Peyer's patch (tissue), 4 donors: ENCODE data around the gene IFT172. TPM values are rescaled to one million over a fixed set of nuclear protein-coding genes. Genes with fewer than 3 reads are reported as not detected.

ENCODE experiments used
- DNase-seq, 3 donors: peaks; one replicate each; pipeline ENCODE4 v3.0.0-alpha.2; 2017 to 2019
- H3K27ac ChIP-seq, 4 donors: fragments of 200-600 bp; sonication (generic); one replicate each; pipeline ENCODE4 v1.5.1; 2016 to 2019
- H3K27me3 ChIP-seq, 2 donors: fragments of 200-600 bp; sonication (generic); one replicate each; pipeline ENCODE4 v1.5.1; 2019
- H3K36me3 ChIP-seq, 3 donors: fragments of 200-600 bp; sonication (generic); one replicate each; pipeline ENCODE4 v1.5.1; 2016 to 2019
- H3K4me1 ChIP-seq, 4 donors: fragments of 200-600 bp; sonication (generic); one replicate each; pipeline ENCODE4 v1.5.1; 2016 to 2019
- H3K4me3 ChIP-seq, 4 donors: fragments of 200-600 bp; sonication (generic); 1 replicate in 3 of 4; 2 replicates in 1 of 4; pipeline ENCODE4 v1.5.1; 2016 to 2019; ENCODE audit warnings: mild to moderate bottlenecking in 1 of 4
- H3K9me3 ChIP-seq, 4 donors: fragments of 200-600 bp; sonication (generic); one replicate each; pipeline ENCODE4 v1.5.1; 2016 to 2019; ENCODE audit warnings: mild to moderate bottlenecking in 1 of 4
- CTCF ChIP-seq, 6 experiments: fragments of 450-650 bp in 4 of 6; fragments of 200-600 bp in 2 of 6; sonication (generic) in 1 of 6; IDR thresholded peaks; one replicate each; pipeline ENCODE4 v1.5.1; 2017 to 2019; ENCODE audit warnings: antibody characterized with exemption in 6 of 6, mild to moderate bottlenecking in 3 of 6, moderate library complexity in 1 of 6
- POLR2A ChIP-seq, 2 donors: fragments of 450-650 bp; IDR thresholded peaks; one replicate each; pipeline ENCODE4 v1.5.1; 2017; ENCODE audit warnings: antibody characterized with exemption in 2 of 2, mild to moderate bottlenecking in 2 of 2, moderate library complexity in 2 of 2
- total RNA-seq, 4 donors: library from RNA; depleted of rRNA; stranded (reverse); fragments of >200 nt; gene quantifications; one replicate each; pipeline ENCODE4 v1.1.0, GENCODE V29; 2016

Gene IFT172
- total RNA-seq, 4 donors from 2014 or later = 38.8 to 86.5 (median 65.3) TPM

DNA sequence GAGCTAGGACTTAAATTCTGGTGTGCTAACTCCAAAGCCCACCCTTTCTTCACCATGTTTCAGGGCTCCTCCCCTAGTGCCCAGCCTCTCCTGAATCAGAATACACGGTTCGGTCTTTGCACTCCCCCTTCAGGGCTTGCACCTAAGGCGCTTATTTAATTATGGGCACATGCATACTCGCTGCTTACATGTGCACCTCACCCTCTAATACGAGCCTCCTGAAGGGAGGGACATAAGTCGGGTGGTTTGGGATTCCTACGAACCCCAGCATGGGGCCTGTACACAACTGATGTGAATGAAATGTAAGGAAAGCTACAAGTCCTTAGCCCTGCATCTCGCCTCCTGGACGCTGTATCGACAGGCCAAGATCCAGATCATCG is 435 bp downstream of the IFT172 start:
- Histone ChIP-seq H3K27ac (peak overlapping the region; percentile 45 to 80 (median 66)), H3K4me1 (peaks cover 0 to 10% (median 7%) of the 10 kb centered on the region in 4 donors), H3K27me3 (no peaks in the 10 kb centered on the region), H3K4me3 (peak overlapping the region; percentile 42 to 53 (median 50)), H3K36me3 (peaks cover 0 to 5% (median 0%) of the 10 kb centered on the region in 3 donors), H3K9me3 (no peaks in the 10 kb centered on the region)
- no peak for TF ChIP-seq CTCF (IDR thresholded peaks at IDR 0.05)
- TF ChIP-seq POLR2A (IDR thresholded peaks at IDR 0.05) = no peak
- DNase-seq = peak in 1 of 3 donors; percentile 50

DNA sequence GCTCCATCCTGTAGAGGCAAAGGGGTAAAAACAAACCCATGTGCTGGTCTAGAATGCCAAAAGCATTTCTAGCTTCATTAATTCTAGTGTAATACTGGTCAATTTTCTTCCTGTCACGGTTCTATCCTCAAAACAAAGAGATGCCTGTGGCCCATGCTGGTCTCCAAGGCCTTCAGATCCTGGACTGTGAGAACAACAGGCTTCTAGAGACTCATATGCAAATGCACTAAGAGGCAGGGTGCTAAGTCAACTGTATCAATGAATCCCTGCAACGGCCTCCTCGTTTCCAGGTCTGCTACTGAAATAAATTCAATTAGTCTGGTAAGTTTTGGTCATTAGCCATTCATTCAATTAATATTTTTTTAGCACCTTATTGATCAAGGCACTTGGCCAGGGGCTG is 4.0 kb downstream of the IFT172 start:
- H3K27ac ChIP-seq = no peak overlapping the region
- H3K27me3 ChIP-seq = no peaks in the 10 kb centered on the region
- no peak for DNase-seq
- H3K4me3 ChIP-seq = no peak overlapping the region
- peaks cover 0 to 10% (median 7%) of the 10 kb centered on the region in 4 donors for H3K4me1 ChIP-seq
- H3K36me3 ChIP-seq = peaks cover 0 to 27% (median 0%) of the 10 kb centered on the region in 3 donors
- no peaks in the 10 kb centered on the region for H3K9me3 ChIP-seq
- TF ChIP-seq CTCF (IDR thresholded peaks at IDR 0.05) = no peak
- no peak for TF ChIP-seq POLR2A (IDR thresholded peaks at IDR 0.05)

DNA sequence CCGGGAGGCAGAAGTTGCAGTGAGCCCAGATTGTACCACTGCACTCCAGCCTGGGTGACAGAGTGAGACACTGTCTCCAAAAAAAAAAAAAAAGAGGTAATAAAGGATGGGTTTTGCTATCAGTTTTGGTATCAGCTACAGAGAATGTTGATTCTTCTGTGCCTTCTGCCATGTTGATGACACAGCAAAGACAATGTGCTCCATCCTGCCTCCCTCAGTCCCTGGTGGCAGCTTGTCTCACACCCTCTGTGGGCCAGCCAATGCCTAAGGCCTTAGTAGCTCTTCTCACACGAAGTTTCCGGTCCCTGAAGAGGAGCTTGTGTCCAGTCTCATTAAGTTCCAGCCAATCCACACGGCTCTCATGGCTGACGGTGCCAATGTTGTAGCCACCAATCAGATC is 17.6 kb downstream of the IFT172 start:
- Histone ChIP-seq H3K27ac (no peak overlapping the region), H3K27me3 (no peaks in the 10 kb centered on the region), H3K9me3 (no peaks in the 10 kb centered on the region), H3K4me1 (no peaks in the 10 kb centered on the region), H3K4me3 (no peak overlapping the region), H3K36me3 (peaks cover 0 to 26% (median 0%) of the 10 kb centered on the region in 3 donors)
- no peak for TF ChIP-seq CTCF (IDR thresholded peaks at IDR 0.05)
- TF ChIP-seq POLR2A (IDR thresholded peaks at IDR 0.05) = no peak
- DNase-seq = no peak

GRCh38 chr2:27464443-27464842 is 25.1 kb downstream of the IFT172 start:
- peaks cover 0 to 3% (median 0%) of the 10 kb centered on the region in 3 donors for H3K36me3 ChIP-seq
- no peaks in the 10 kb centered on the region for H3K9me3 ChIP-seq
- H3K27me3 ChIP-seq = no peaks in the 10 kb centered on the region
- H3K4me1 ChIP-seq = no peaks in the 10 kb centered on the region
- no peak for DNase-seq
- TF ChIP-seq POLR2A (IDR thresholded peaks at IDR 0.05) (no peak), CTCF (IDR thresholded peaks at IDR 0.05) (no peak)
- H3K4me3 ChIP-seq = no peak overlapping the region
- no peak overlapping the region for H3K27ac ChIP-seq

GRCh38 chr2:27461118-27461517 is 28.4 kb downstream of the IFT172 start:
- TF ChIP-seq CTCF (IDR thresholded peaks at IDR 0.05) (no peak), POLR2A (IDR thresholded peaks at IDR 0.05) (no peak)
- Histone ChIP-seq H3K4me1 (no peaks in the 10 kb centered on the region), H3K4me3 (no peak overlapping the region), H3K36me3 (peaks cover 0 to 26% (median 0%) of the 10 kb centered on the region in 3 donors), H3K9me3 (no peaks in the 10 kb centered on the region), H3K27ac (no peak overlapping the region), H3K27me3 (no peaks in the 10 kb centered on the region)
- no peak for DNase-seq

DNA sequence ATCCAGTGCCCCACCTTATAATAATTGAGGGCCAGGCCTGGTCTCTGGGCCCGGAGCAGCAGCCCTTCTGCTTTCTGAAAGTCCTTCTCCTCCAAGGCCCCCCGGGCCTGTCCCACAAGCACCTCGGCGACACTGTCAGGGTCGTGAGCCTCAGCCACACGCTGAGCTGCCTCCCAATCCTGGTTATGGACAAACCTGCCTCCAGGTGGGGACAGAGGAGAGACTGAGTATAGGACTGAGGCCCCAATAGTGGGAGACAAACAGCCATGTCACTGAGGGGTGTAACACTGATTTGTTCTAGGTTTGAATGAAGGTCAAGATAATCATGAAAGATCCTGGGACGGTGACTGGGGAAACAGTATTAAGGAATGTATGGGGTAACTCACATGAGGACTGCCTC is 35.6 kb downstream of the IFT172 start:
- TF ChIP-seq CTCF (IDR thresholded peaks at IDR 0.05) = no peak
- TF ChIP-seq POLR2A (IDR thresholded peaks at IDR 0.05) = no peak
- no peak for DNase-seq
- no peaks in the 10 kb centered on the region for H3K4me1 ChIP-seq
- H3K9me3 ChIP-seq = no peaks in the 10 kb centered on the region
- no peak overlapping the region for H3K27ac ChIP-seq
- no peaks in the 10 kb centered on the region for H3K27me3 ChIP-seq
- peaks cover 0 to 47% (median 0%) of the 10 kb centered on the region in 3 donors for H3K36me3 ChIP-seq
- no peak overlapping the region for H3K4me3 ChIP-seq
